Activated CD4-positive, alpha-beta T cell treated with anti-CD3 and anti-CD28 coated beads, Interleukin-2, amount 50 U/mL, for 48 hours (primary cell): ENCODE data around the gene CDH19.
A peak's percentile ranks its signal among the peaks of the same experiment; 100 is the strongest.
"Not testable (repeated sequence)": the region's sequence is repeated elsewhere in the genome, so short reads cannot be mapped to it uniquely, and the experiment has no call there.

Source experiments
- DNase-seq, 2 experiments: peaks; one replicate each; pipeline ENCODE4 v3.0.0-alpha.2; 2020

The CDH19 gene

GRCh38 chr18:66560094-66560493 lies 43.8 kb downstream of the CDH19 start:
- no peak for DNase-seq

GRCh38 chr18:66558773-66559172 lies 45.1 kb downstream of the CDH19 start:
- no peak for DNase-seq

GRCh38 chr18:66557091-66557490 lies 46.8 kb downstream of the CDH19 start:
- DNase-seq = no peak

GRCh38 chr18:66555585-66555984 lies 48.3 kb downstream of the CDH19 start:
- DNase-seq = no peak

DNA sequence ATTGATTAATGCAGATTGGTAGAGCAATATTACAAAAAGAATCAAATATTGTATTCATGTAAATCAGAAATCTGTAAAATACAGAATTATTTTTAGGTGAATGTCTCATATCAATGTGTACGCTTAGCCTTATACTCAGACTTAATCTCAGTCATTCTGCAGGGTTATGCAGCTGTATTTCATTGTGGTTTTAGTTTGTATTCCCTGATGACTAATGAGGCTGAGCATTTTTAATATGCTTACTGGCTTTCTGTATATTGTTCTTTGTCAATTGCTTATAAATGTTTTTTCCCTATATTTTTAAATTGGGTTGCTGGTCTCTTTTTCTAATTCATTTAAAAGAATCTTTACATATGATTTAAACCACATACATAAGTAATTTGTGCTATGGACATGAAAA lies 50.1 kb downstream of the CDH19 start:
- DNase-seq = no peak

- no peak for DNase-seq
Observed at GRCh38 chr18:66550366-66550765, 53.5 kb downstream of the CDH19 start.

GRCh38 chr18:66548747-66549146 lies 55.1 kb downstream of the CDH19 start:
- no peak for DNase-seq

GRCh38 chr18:66534110-66534509 lies 69.8 kb downstream of the CDH19 start:
- no peak for DNase-seq

DNA sequence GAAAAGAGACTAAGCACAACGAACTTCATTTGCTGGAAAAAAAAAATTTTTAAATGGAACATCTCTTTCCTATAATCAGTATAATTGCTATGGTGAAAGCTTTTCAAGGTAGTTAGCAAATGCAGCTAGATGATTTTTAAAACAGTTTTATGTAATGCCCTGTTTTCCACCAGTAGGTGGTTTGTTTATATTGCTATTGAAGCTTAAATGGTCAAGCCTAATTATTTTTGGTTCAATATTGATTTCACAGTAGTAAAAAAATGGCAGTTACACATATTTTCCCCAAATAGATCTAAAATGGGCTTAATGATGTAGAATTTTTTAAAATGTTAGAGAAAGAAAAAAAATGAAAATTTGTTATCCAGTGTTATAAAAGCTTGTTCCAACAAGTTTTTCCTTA lies 70.2 kb downstream of the CDH19 start:
- DNase-seq = no peak

DNA sequence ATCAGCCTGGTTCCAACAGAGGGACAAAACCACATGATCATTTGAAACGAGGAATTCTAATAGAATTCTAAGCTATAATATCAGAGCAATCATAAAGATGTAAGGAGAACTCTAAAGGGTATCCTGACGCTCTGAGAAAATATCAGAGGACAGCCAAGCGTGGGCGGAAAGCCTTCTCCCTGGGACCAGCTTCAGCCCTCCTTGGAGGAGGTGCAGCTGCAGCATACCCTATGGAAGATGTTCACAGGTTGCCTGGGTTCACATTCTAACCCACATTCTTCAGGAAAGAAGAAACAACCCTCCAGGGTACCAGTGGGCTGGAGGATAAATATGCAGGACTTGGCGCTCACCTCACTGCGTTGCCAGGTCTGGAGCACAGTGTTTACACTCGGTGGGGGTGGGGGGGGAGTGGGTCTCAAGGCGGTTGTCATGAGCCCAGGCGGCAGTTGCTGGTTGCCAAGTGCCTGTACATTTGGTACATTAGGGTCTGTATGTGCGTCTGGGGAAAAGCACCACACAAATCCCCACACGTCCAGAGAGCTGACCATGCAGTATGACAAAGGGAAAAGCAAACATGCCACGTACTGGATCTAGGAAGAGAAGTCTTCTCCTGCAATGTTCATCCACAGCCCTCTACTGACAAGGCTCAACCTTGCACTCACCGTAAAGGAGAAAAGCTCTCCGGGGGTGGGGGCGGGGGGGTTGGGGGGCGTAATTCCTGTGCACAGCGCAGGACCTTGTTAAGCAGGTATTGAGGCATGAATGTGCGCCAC lies 80.5 kb downstream of the CDH19 start:
- DNase-seq = no peak

GRCh38 chr18:66513996-66514395 lies 89.9 kb downstream of the CDH19 start:
- DNase-seq = no peak

GRCh38 chr18:66511792-66512191 lies 92.1 kb downstream of the CDH19 start:
- no peak for DNase-seq

DNA sequence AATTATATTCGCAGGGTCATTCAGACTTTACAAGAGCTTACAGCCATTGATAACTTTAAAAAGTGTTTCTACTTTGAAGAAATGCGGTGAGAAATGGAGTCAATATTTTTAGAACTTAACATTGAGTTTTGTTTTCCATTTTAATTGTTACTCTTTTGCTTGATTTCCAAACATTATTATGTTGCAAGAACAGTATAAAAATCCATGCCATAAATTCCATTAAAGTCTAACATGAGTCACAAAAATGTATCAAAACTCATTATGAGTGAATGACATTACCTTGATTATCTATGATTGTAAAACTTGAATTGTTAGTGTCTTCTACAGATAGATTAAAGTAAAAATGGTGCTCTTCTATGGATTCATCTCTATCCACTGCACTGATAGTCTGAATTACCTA lies 92.6 kb downstream of the CDH19 start:
- no peak for DNase-seq

DNA sequence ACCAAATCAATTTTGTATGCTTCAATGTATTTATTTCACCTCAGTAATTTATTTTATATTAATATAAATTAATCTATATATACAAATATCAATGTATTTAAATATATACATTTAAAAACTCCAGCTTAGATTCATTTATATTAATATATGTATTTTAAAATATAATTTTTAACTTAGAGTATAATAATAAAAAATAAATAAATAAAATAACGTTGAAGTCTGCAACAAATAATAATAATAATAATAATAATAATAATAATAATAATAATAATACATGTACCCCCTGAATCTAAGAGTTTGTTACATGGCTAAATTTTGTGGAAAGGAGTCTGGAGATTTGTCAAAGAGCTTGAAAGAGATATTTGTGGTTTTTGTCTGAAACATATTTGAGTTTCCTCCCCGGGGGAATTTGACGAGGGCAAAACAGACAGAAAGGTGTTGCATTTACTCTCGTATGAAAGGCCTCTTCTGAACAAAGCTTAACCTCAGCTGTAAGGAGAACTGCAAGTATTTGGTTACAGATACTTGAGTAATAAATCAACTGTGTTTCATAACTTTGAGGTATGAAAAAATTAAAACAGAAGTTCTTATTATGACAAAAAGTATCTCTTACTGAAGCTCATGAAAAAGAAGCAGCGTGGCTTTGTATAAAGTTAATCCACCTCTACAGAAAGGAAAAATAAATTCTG lies 93.4 kb downstream of the CDH19 start:
- DNase-seq = no peak

DNA sequence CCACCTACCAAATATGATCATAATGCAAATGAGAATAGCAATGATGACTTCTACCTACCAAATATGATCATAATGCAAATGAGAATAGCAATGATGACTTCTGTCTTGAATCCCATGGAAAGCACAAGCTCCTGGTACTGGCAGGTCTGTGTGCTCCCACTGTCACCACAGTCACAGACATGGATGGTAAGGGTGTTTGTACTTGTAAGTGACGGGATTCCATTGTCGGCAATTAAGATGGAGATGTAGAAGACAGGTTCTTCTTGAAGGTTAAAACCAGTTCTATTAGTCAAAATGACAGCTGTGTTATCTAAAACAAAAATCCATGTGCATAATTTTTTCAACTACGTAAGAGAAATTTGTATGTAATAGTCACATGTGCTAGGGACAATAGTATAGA lies 95.0 kb downstream of the CDH19 start:
- DNase-seq = no peak

DNA sequence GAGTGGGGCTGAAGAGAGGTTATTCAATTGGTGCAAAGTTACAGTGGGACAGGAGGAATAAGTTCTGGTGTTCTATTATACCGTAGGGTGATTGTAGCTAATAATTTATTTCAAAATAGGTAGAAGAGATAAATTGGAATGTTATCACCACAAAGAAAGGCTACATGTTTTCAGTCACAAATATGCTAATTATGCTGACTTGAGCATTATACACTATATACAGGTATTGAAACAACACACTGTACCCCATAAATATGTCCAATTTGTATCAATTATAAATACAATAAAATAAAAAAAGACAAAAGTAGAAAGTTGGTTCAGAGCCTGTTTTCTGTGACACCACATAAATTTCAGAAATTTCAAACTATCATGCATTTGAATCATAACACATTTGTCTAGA lies 97.7 kb downstream of the CDH19 start:
- no peak for DNase-seq

GRCh38 chr18:66497351-66497750 lies 106.5 kb downstream of the CDH19 start:
- DNase-seq = no peak

DNA sequence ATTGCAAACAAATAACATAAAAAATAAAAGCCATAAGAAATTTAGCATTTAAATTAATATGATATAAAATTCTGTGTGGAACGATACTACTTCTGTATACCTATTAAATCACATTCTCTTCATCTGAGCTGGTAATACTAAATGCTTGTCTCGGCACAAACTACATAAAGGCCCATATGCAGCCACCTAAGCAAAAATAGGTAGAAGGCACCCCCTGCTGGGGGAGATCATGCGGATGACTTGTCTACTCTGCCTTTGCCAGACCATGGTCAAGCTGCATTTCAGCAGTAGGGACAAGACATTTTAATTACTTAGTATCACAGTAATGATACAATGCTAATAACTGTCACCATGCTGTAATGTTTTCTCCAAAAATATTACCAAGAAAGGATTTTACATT lies 108.0 kb downstream of the CDH19 start:
- peak; percentile 5 to 19 for DNase-seq

DNA sequence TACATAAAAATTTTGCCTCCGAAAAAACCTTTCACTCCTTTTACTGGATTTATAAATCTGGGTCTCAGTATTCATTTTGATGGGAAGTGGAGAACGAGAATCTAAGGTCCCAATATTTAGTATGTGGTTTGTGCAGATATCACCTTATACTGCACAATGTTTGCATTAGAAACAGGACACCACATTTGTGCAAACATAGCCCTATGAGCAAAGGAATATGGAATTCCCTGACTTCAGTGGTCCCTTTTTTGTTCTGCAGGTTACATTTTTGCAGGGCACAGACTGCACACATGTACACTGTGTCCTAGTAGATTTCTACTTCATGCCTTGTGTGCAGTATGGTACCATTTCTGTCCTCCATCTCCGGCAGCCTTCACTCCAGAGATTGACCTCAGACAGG lies 130.0 kb downstream of the CDH19 start:
- DNase-seq = no peak

DNA sequence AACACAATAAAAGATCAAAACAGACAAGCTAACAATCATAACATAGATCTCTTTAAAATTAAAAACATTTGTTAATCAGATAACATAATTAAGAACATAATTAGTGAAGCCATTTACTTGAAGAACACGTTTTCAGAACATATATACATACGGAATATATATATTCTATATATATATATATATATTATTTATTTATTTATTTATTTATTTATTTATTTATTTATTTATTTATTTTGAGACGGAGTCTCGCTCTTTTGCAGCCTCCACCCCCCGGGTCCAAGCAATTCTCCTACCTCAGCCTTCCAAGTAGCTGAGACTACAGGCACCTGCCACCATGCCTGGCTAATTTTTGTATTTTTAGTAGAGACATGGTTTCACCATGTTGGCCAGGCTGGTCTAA lies 137.7 kb downstream of the CDH19 start:
- not testable (repeated sequence) for DNase-seq

DNA sequence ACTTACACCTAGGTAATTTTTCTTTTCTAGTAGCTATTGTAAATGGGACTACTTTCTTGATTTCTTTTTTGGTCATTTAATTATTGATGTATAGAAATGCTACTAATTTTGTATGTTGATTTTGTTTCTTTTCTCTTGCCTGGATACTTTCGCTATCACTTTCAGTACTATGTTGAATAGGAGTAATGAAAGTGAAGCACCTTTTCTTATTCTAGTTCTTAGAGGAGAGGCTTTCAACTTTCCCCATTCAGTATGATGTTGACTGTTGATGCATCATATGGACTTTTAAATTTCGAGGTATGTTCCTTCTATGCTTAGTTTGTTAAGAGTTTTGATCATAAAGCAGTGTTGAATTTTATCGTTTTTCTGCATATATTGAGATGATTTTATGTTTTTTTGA lies 142.5 kb downstream of the CDH19 start:
- no peak for DNase-seq

DNA sequence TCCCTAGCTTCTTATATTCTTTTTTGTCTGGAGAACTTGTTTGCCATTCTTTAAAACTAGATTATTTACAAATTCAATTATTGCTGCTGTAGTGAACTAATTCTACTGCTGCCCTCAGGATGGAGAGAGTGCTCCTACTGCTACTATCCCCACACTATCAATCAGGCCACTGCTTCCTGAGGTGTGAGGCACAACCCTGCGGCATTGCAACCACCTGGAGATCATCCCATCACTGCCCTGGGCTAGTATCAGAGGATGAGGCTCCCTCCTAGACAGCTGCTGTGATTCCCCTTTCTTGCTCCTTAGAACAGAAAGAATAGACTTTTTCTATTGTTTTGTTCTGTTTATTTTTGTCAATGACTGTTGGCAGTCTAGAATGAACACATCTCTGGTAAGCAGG lies 146.6 kb downstream of the CDH19 start:
- DNase-seq = no peak
